Hepatocyte (in vitro differentiated cells): ENCODE measurements around the gene IL1RAPL2. TPM values are rescaled to one million over a fixed set of nuclear protein-coding genes. Genes with fewer than 3 reads are reported as not detected.

Experiments used
- DNase-seq: peaks from one replicate; pipeline ENCODE4 v3.0.0-alpha.2; 2016; ENCODE audit warnings: low spot score
- H2AFZ ChIP-seq: fragments of 200-600 bp; sonication (generic); 2 replicates; pipeline ENCODE4 v1.6.0; 2016; ENCODE audit warnings: antibody characterized with exemption, mild to moderate bottlenecking
- H3K27ac ChIP-seq: fragments of 200-600 bp; sonication (generic); 2 replicates; pipeline ENCODE4 v1.5.1; 2016; ENCODE audit warnings: mild to moderate bottlenecking
- H3K27me3 ChIP-seq: fragments of 200-600 bp; sonication (generic); 2 replicates; pipeline ENCODE4 v1.6.1; 2016
- H3K36me3 ChIP-seq: fragments of 200-600 bp; sonication (generic); replicated peaks from 2 replicates; pipeline ENCODE4 v1.5.1; 2016; ENCODE audit warnings: low read depth; ENCODE audit not compliant: insufficient read depth
- H3K4me1 ChIP-seq: fragments of 200-600 bp; sonication (generic); 2 replicates; pipeline ENCODE4 v1.5.1; 2016; ENCODE audit warnings: mild to moderate bottlenecking, moderate library complexity; ENCODE audit not compliant: insufficient read depth
- H3K4me2 ChIP-seq: fragments of 200-600 bp; sonication (generic); 2 replicates; pipeline ENCODE4 v1.6.0; 2016
- H3K4me3 ChIP-seq: fragments of 200-600 bp; sonication (generic); 2 replicates; pipeline ENCODE4 v1.5.1; 2016; ENCODE audit warnings: mild to moderate bottlenecking
- H3K79me2 ChIP-seq: fragments of 200-600 bp; sonication (generic); 2 replicates; pipeline ENCODE4 v1.6.0; 2017; ENCODE audit warnings: mild to moderate bottlenecking
- H3K9me2 ChIP-seq: fragments of 200-600 bp; sonication (generic); replicated peaks from 2 replicates; pipeline ENCODE4 v1.6.0; 2017; ENCODE audit warnings: mild to moderate bottlenecking; ENCODE audit not compliant: insufficient read depth
- H3K9me3 ChIP-seq: fragments of 200-600 bp; sonication (generic); 2 replicates; pipeline ENCODE4 v1.5.1; 2016; ENCODE audit warnings: low read depth, mild to moderate bottlenecking
- H4K20me1 ChIP-seq: fragments of 200-600 bp; sonication (generic); 2 replicates; pipeline ENCODE4 v1.6.0; 2016; ENCODE audit warnings: mild to moderate bottlenecking; ENCODE audit not compliant: insufficient read depth, poor library complexity, severe bottlenecking
- EZH2 ChIP-seq: fragments of 200-600 bp; sonication (generic); IDR thresholded peaks from 2 replicates; pipeline ENCODE4 v1.6.1; 2016; ENCODE audit warnings: antibody characterized with exemption, mild to moderate bottlenecking, borderline replicate concordance
- EZH2phosphoT487 ChIP-seq: fragments of 200-600 bp; sonication (generic); IDR thresholded peaks from one replicate; pipeline ENCODE4 v1.6.1; 2018; ENCODE audit warnings: antibody characterized with exemption, mild to moderate bottlenecking, low read depth, moderate library complexity; ENCODE audit not compliant: unreplicated experiment, severe bottlenecking
- WGBS: methylation state at CpG from one replicate; pipeline ENCODE4 v1.1.6; 2016; ENCODE audit warnings: low lambda C conversion rate; ENCODE audit errors: missing lambda C conversion rate; 5-methylcytosine and 5-hydroxymethylcytosine counted together
- polyA plus RNA-seq: library from polyadenylated mRNA; unstranded; fragments of >200 nt; fragmentation: Nextera tagmentation; extraction: Ambion mirVana; gene quantifications from 2 replicates; pipeline ENCODE4 v1.2.1, GENCODE V29; 2016
- total RNA-seq: library from RNA; depleted of rRNA; stranded (reverse); fragments of >200 nt; gene quantifications from 2 replicates; pipeline ENCODE4 v1.2.3, GENCODE V29; 2014
- TF ChIP-seq, protein P1 (sequence below): fragments of 200-600 bp; sonication (generic); IDR thresholded peaks from 2 replicates; pipeline ENCODE4 v1.5.1; 2016; ENCODE audit warnings: antibody characterized with exemption, mild to moderate bottlenecking; ENCODE audit not compliant: poor library complexity

The IL1RAPL2 gene
- total and polyA plus RNA-seq, 2 experiments from 2014 or later, result 0.40 TPM; not detected in 1

DNA sequence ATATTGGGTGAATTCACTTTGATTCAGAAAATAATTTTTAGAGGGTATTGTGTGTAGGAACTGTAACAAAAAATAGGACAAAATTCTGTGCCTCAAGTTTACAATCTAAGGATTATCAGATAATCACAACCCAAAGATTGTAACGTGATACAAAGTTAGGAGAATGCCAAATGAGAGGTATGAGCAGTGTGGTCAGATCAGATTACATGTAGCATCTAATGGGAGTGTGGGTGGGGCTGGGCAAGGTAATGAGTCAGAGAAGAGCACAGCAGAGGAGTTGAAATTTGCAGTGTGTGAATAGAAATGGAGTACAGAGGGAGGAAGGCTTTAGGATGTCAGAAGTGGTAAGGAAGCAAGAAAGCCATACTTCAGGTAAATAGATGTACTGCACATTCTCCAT lies 757.9 kb downstream of the IL1RAPL2 start:
- H3K4me1 ChIP-seq, result no peaks in the 10 kb centered on the region
- no peak overlapping the region for H2AFZ ChIP-seq
- H3K4me3 ChIP-seq, result no peak overlapping the region
- TF ChIP-seq EZH2phosphoT487, result no peak
- no peak for TF ChIP-seq EZH2
- TF ChIP-seq, protein P1, sequence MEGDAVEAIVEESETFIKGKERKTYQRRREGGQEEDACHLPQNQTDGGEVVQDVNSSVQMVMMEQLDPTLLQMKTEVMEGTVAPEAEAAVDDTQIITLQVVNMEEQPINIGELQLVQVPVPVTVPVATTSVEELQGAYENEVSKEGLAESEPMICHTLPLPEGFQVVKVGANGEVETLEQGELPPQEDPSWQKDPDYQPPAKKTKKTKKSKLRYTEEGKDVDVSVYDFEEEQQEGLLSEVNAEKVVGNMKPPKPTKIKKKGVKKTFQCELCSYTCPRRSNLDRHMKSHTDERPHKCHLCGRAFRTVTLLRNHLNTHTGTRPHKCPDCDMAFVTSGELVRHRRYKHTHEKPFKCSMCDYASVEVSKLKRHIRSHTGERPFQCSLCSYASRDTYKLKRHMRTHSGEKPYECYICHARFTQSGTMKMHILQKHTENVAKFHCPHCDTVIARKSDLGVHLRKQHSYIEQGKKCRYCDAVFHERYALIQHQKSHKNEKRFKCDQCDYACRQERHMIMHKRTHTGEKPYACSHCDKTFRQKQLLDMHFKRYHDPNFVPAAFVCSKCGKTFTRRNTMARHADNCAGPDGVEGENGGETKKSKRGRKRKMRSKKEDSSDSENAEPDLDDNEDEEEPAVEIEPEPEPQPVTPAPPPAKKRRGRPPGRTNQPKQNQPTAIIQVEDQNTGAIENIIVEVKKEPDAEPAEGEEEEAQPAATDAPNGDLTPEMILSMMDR, result no peak
- DNase-seq, result no peak
- H3K27ac ChIP-seq, result no peak overlapping the region
- H3K4me2 ChIP-seq, result no peak overlapping the region
- H3K9me3 ChIP-seq, result no peaks in the 10 kb centered on the region
- no peaks in the 10 kb centered on the region for H4K20me1 ChIP-seq
- 6% methylated on average over 1 of the region's 1 CpG for WGBS
- no peaks in the 10 kb centered on the region for H3K79me2 ChIP-seq
- no peaks in the 10 kb centered on the region for H3K27me3 ChIP-seq
- H3K9me2 ChIP-seq, result no peaks in the 10 kb centered on the region
- no peaks in the 10 kb centered on the region for H3K36me3 ChIP-seq

DNA sequence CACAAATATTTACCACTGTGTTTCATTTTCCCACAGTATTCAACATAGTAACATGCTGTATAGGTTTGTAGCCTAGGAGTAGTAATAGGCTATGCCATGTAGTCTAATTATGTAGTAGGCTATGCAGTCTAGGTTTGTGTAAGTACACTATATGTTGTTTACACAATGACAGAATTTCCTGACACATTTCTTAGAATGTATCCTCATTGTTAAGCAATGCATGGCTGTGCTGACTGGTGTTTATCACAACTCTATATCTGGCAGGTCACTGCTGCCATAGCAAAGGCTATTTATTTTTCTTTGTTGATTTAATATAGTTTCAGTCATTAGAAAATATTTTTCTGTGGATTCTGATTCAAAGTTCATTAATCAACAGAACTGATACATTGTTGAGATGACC lies 762.8 kb downstream of the IL1RAPL2 start:
- Histone ChIP-seq H3K4me1 (no peaks in the 10 kb centered on the region), H3K27me3 (no peaks in the 10 kb centered on the region), H3K79me2 (no peaks in the 10 kb centered on the region), H3K4me2 (no peak overlapping the region), H3K36me3 (no peaks in the 10 kb centered on the region), H3K27ac (no peak overlapping the region), H3K9me3 (no peaks in the 10 kb centered on the region), H3K9me2 (no peaks in the 10 kb centered on the region), H2AFZ (no peak overlapping the region), H4K20me1 (no peaks in the 10 kb centered on the region), H3K4me3 (no peak overlapping the region)
- TF ChIP-seq EZH2, result no peak
- TF ChIP-seq, protein P1, result no peak
- no peak for DNase-seq

DNA sequence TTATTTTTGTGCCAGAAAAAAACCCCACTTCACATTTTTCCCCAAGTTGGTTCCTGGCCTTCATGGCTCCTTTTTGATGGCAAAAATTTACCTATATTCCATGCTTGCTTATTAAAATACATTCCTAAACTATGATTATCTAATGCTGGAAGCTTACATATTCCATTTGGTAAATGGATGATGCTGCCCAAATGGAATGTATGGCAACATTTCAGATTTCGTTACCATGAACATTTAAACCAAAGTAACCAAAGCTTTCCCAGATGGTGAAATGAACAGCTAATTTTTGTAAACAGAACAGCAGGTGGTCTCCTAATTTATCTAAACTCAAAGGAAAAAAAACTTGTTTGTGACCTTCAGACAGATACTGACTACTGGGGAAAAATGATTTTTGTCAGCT lies 765.2 kb downstream of the IL1RAPL2 start:
- H3K9me3 ChIP-seq, result no peaks in the 10 kb centered on the region
- no peak overlapping the region for H2AFZ ChIP-seq
- DNase-seq, result no peak
- H4K20me1 ChIP-seq, result no peaks in the 10 kb centered on the region
- H3K27ac ChIP-seq, result no peak overlapping the region
- no peaks in the 10 kb centered on the region for H3K4me1 ChIP-seq
- no peaks in the 10 kb centered on the region for H3K36me3 ChIP-seq
- 80% methylated on average over 1 of the region's 1 CpG for WGBS
- no peak for TF ChIP-seq EZH2phosphoT487
- TF ChIP-seq EZH2, result no peak
- TF ChIP-seq, protein P1, result no peak
- H3K79me2 ChIP-seq, result no peaks in the 10 kb centered on the region
- no peak overlapping the region for H3K4me2 ChIP-seq
- no peak overlapping the region for H3K4me3 ChIP-seq
- no peaks in the 10 kb centered on the region for H3K27me3 ChIP-seq
- no peaks in the 10 kb centered on the region for H3K9me2 ChIP-seq

DNA sequence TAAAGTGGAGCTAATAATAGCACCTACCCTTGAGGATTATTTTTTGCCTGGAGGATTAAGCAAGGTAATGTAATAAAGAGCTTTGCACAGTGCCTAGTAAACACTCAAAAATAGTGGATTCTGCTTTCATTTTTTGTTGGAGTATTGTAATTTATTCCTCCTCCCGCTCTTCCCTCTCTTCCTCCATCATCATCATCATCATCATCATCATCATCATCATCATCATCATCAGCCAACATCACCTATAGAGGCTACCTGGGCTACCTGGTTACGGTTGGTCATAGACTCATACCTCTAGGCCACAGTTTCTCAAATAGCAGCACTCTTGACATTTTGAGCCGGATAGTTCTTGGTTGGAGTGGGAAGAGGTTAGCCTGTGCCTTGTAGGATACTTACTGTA lies 781.4 kb downstream of the IL1RAPL2 start:
- H3K36me3 ChIP-seq, result no peaks in the 10 kb centered on the region
- no peaks in the 10 kb centered on the region for H3K9me2 ChIP-seq
- no peaks in the 10 kb centered on the region for H3K79me2 ChIP-seq
- H3K9me3 ChIP-seq, result no peaks in the 10 kb centered on the region
- TF ChIP-seq EZH2 (no peak), EZH2phosphoT487 (no peak)
- TF ChIP-seq, protein P1, result no peak
- WGBS, result 83% methylated on average over 3 of the region's 3 CpGs
- H3K4me3 ChIP-seq, result no peak overlapping the region
- H3K4me1 ChIP-seq, result no peaks in the 10 kb centered on the region
- no peaks in the 10 kb centered on the region for H3K27me3 ChIP-seq
- no peak overlapping the region for H3K4me2 ChIP-seq
- DNase-seq, result no peak
- no peak overlapping the region for H2AFZ ChIP-seq
- no peak overlapping the region for H3K27ac ChIP-seq
- no peaks in the 10 kb centered on the region for H4K20me1 ChIP-seq
